ENCODE data around the gene LGALS3BP. TPM values are rescaled to one million over a fixed set of nuclear protein-coding genes. Genes with fewer than 3 reads are reported as not detected.

The LGALS3BP gene
- total and polyA plus RNA-seq, 2 of the 13 experiments (the other 11 are each of a cell fraction or from before 2014, with no cell fraction given): 137 to 332 TPM

DNA sequence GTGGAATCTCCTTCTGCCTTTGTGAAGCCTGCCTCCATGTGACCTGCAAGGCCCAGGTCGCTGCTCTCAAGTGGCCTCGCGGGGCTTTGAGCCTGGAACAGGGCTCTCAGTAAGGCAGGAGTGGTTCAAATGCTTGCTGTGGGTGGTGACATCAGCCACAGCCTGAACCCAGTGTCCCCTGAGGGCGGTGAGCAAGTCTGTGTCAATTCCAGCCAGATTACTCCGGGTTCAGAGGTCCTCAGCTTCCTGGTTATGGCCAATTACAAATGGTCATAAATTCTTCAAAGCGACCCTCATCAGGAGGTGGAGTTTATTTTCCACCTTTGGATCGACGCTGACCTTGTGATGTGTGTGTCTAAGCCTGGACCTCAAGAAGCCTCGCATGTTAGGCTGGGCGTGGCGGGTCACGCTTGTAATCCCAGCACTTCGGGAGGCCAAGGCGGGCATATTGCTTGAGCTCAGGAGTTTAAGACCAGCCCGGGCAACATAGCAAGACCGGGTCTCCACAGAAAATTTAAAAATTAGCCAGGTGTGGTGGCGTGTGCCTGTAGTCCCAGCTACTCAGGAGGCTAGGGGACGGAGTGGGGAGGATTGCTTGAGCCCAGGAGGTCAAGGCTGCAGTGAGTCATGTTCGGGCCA is 17.3 kb downstream of the LGALS3BP start (continued):
- TF ChIP-seq ZNF232 (CRISPR knock-in tag; IDR thresholded peaks at IDR 0.05; ENCODE audit: borderline replicate concordance) (no peak), ZNF761 (CRISPR knock-in tag; conservative IDR thresholded peaks at IDR 0.05) (peak; percentile 66; the same call in 1 of the 2 replicates), ZNF430 (CRISPR knock-in tag; IDR thresholded peaks at IDR 0.05) (0 out of 2 replicates have a peak, but pooled peaks have one; percentile 80), ZSCAN30 (CRISPR knock-in tag; IDR thresholded peaks at IDR 0.05) (no peak), ZNF639 (CRISPR knock-in tag; conservative IDR thresholded peaks at IDR 0.05) (no peak; the same call in 1 of the 2 replicates), AGO2 (optimal IDR thresholded peaks at IDR 0.05; ENCODE audit: low read depth, low read length) (no peak), POGK (CRISPR knock-in tag; conservative IDR thresholded peaks at IDR 0.05) (peak; percentile 80; the same call in 1 of the 2 replicates), UBTF (CRISPR knock-in tag; IDR thresholded peaks at IDR 0.05) (0 out of 2 replicates have a peak, but pooled peaks have one; percentile 23), BORCS8-MEF2B (CRISPR knock-in tag; IDR thresholded peaks at IDR 0.05) (no peak; the same call in 1 of the 2 replicates), ZSCAN9 (CRISPR knock-in tag; IDR thresholded peaks at IDR 0.05; ENCODE audit: borderline replicate concordance) (peak; percentile 66), ZNF230 (CRISPR knock-in tag; IDR thresholded peaks at IDR 0.05) (no peak), MTF1 (CRISPR knock-in tag; IDR thresholded peaks at IDR 0.05) (no peak), TFE3 (CRISPR knock-in tag; IDR thresholded peaks at IDR 0.05) (peak; percentile 82)
- TF ChIP-seq, protein P1, sequence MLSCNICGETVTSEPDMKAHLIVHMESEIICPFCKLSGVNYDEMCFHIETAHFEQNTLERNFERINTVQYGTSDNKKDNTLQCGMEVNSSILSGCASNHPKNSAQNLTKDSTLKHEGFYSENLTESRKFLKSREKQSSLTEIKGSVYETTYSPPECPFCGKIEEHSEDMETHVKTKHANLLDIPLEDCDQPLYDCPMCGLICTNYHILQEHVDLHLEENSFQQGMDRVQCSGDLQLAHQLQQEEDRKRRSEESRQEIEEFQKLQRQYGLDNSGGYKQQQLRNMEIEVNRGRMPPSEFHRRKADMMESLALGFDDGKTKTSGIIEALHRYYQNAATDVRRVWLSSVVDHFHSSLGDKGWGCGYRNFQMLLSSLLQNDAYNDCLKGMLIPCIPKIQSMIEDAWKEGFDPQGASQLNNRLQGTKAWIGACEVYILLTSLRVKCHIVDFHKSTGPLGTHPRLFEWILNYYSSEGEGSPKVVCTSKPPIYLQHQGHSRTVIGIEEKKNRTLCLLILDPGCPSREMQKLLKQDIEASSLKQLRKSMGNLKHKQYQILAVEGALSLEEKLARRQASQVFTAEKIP (CRISPR knock-in tag; IDR thresholded peaks at IDR 0.05; ENCODE audit: borderline replicate concordance): no peak
- TF ChIP-seq, protein P2, sequence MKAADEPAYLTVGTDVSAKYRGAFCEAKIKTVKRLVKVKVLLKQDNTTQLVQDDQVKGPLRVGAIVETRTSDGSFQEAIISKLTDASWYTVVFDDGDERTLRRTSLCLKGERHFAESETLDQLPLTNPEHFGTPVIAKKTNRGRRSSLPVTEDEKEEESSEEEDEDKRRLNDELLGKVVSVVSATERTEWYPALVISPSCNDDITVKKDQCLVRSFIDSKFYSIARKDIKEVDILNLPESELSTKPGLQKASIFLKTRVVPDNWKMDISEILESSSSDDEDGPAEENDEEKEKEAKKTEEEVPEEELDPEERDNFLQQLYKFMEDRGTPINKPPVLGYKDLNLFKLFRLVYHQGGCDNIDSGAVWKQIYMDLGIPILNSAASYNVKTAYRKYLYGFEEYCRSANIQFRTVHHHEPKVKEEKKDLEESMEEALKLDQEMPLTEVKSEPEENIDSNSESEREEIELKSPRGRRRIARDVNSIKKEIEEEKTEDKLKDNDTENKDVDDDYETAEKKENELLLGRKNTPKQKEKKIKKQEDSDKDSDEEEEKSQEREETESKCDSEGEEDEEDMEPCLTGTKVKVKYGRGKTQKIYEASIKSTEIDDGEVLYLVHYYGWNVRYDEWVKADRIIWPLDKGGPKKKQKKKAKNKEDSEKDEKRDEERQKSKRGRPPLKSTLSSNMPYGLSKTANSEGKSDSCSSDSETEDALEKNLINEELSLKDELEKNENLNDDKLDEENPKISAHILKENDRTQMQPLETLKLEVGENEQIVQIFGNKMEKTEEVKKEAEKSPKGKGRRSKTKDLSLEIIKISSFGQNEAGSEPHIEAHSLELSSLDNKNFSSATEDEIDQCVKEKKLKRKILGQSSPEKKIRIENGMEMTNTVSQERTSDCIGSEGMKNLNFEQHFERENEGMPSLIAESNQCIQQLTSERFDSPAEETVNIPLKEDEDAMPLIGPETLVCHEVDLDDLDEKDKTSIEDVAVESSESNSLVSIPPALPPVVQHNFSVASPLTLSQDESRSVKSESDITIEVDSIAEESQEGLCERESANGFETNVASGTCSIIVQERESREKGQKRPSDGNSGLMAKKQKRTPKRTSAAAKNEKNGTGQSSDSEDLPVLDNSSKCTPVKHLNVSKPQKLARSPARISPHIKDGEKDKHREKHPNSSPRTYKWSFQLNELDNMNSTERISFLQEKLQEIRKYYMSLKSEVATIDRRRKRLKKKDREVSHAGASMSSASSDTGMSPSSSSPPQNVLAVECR (CRISPR knock-in tag; IDR thresholded peaks at IDR 0.05; ENCODE audit: borderline replicate concordance): peak; percentile 68; the same call in 1 of the 2 replicates

Measured in HepG2 (cell line).